Bone marrow (tissue), 2 donors: ENCODE results near the gene LRRC2.
"Not testable (repeated sequence)": the region's sequence is repeated elsewhere in the genome, so short reads cannot be mapped to it uniquely, and the experiment has no call there.

Experiments
- DNase-seq, 2 donors: peaks; one replicate each; lab custom pipeline; 2025; lab: John Stamatoyannopoulos, UW

LRRC2 gene

GRCh38 chr3:46584598-46585467 is 18.7 kb upstream of the LRRC2 start:
- DNase-seq = no peak

- DNase-seq = no peak
Observed at GRCh38 chr3:46580675-46581074, 14.6 kb upstream of the LRRC2 start.

- no peak for DNase-seq
Observed at GRCh38 chr3:46579756-46580286, 13.7 kb upstream of the LRRC2 start.

- DNase-seq = no peak
Observed at GRCh38 chr3:46578973-46579755, 13.1 kb upstream of the LRRC2 start.

DNA sequence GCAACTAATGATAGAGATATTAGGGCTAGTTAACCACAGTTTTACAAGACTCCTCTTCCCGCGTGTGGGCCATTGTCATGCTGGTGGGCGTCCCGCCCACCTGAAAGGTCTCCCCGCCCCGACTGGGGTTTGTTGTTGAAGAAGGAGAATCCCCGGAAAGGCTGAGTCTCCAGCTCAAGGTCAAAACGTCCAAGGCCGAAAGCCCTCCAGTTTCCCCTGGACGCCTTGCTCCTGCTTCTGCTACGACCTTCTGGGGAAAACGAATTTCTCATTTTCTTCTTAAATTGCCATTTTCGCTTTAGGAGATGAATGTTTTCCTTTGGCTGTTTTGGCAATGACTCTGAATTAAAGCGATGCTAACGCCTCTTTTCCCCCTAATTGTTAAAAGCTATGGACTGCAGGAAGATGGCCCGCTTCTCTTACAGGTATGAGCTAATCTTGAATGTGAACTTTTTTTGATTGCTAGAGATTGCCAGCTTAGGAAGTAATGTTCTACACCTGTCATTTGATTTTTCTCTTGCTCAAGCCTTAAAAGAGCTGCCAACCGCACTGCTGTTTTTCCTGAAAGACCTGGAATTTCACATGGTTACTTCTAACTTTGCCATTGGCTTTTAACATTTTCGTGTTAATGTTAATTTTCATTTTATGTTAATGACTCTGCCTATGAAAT is 11.6 kb upstream of the LRRC2 start:
- not testable (repeated sequence) for DNase-seq

DNA sequence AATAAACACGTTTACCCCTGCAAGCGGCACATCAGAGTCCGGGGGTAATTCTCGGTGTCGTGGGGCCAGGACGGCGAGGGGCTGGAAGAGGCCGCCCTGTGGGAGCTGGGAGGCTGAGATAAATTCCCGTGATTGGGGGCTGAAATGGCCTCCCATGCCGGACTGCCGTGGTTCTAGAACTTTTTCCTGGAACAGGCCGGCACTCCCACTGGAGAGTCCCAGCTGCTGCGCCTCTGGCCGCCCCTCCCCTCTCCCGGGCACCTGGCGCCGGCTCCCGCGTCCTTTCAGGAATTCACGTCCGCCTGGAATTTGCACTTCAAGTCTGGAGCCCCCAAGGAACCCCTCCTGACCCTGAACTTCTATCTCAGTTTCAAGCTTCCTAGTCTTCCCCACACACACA is 10.8 kb upstream of the LRRC2 start:
- DNase-seq = no peak

DNA sequence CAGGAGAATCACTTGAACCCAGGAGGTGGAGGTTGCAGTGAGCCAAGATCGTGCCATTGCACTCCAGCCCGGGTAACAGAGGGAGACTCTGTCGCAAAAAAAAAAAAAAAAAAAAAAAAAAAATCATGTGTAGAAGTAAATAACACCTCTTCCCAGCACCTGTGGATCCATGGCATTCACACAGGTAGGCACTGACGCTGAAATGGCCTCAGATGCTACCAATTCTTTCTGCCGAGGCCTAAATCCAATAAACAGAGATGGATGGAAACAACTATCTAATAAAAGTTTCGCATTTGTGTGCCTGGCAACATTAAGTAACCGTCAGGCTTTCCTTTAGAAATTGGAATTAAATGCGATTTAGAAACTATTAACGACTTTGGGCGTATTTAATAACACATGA is 10.3 kb upstream of the LRRC2 start:
- no peak for DNase-seq

DNA sequence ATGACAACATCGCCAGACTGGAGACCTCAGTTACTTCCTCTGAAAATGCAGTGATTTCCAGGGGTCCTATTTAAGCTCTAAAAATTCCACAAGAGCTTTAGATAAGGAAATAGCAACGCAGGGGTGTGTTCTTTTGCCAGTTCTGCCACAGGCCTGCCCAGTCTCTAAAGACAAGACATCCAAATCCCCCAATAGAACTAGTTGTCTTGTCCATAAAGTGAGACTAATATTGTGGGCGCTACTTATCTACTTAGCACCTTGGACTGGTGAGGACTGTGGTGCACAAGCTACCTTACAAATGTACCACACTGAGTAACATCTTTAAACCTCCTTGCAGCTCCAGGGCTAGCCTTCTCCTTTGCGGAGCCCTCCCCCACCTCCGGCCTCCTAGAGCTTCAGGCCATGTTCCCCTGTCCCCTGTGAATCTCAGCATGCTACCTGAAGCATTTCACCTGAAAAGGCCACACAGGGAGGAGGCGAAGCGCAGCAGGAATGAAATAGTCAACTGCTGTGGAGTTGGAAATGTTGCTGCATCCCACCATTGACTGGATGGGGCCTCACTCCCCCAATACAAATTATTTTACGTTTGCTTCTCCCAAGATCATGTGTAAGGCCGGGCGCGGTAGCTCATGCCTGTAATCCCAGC is 9.6 kb upstream of the LRRC2 start:
- DNase-seq = no peak

GRCh38 chr3:46574881-46575576 is 8.9 kb upstream of the LRRC2 start:
- no peak for DNase-seq

DNA sequence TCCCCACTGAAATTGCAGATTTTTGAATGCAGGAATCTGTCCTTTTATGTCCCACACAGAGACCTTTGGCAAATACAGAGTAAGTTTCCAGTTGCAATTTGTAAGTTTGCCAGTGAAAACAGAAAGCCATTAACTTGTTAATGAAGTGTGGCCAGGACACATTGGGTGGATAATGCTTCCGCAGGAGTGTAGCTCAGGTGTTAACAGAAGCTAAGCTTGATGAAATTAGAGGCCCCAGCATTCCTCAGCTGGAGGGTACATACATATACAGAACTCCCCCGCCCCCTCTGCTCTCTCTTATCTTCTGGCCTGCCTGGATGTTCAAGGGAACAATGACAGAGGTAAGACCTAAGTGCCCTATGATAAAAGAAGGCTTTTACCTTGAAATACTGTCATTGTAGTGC is 8.1 kb upstream of the LRRC2 start:
- DNase-seq = no peak

DNA sequence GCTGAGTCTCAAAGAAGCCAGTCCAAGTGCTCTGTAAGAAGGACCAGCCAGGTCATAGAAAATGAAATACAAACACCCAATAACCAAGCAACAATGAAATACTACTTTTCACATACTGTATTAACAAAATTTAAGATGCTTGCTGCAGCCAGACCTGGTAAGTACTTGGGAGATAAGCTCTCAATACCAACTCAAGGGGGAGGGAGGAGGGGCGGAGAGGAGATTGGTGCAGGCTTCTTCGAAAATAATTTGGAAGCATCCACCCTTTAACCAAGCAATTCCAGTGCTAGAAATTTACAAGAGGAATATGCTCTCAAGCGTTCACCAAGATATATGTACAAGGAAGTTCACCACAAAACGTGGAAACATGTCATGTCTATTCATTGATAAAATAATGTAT is 7.6 kb upstream of the LRRC2 start:
- DNase-seq = no peak

GRCh38 chr3:46571684-46572083 is 5.6 kb upstream of the LRRC2 start:
- no peak for DNase-seq

DNA sequence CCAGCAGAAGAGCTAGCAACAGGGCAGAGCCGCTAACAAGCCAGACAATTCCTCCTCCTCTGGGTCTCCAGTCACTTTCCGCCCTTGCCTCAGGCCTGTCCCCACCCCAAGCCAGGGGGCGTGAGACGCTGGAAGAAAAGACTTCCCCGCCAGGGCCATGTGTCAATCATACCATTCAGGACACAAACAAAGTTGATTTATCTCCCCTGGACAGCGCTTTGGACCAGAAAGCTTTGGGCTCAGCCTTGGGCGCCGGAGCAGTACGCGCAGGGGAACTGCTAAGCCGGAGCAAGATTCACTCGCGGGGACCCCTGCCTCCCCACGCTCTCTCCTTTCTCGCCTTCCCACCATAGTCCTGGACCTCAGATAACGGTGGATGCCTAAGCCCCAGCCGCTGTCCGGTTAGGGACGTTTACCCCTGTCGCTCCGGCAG is 479 bp downstream of the LRRC2 start:
- DNase-seq = no peak

DNA sequence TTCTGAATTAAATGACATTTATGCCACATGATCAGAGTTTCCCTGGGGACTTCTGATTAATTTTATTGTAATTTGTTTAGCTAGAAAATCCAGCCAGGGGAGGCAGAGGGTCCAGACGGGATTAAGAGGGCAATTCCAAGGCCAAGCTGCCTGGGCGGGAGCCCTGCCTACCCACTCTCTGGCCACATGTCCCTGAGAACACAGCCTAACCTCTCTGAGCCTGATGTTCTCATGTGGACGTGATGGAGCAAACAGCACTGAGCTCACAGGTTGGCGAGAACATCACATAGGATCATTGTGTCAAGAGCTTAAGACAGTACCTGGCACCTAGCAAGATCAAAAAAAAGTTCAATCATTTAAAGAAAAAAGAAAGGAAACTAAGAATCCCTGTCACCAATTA is 1.0 kb downstream of the LRRC2 start:
- no peak for DNase-seq

DNA sequence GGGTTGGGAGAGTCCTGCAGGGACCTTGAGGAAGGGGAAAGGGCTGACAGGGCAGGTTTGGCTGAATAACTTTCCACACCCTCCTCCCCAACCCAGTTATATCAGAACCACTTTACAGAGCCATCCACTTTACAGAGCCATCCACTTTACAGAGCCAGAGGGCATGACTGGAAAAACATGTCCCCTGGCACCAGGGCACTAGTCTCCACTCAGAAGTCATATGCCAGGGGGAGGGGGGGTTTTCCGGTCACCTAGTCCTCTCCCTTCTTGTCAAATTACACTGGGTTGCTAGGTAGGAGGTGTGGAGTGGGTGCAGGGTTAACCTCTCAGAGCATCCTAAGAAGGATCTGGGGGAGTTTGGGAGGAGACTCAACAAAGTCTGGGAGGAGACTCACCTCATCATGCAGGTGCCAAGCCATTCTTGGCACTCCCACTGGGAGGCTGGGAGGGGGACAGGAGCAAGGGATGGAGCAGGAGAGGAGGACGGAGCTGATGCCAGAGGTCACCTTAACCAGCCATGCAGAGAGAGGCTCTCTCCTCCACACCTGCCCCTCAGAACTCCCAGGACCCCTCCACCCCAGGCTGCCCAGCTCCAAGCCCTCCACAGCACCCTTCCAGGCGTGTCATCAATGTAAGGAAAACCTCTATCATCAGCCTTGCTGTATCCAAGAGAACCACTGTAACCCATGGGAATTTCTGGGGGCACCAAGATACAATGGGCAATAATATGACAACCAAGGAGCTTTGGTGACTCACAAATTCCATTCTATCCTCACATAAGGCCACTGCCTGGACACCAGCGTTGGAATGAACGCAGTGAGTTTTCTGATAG is 1.7 kb downstream of the LRRC2 start:
- DNase-seq = no peak

GRCh38 chr3:46561951-46562350 is 4.2 kb downstream of the LRRC2 start:
- no peak for DNase-seq

- no peak for DNase-seq
Observed at GRCh38 chr3:46561511-46561910, 4.6 kb downstream of the LRRC2 start.

DNA sequence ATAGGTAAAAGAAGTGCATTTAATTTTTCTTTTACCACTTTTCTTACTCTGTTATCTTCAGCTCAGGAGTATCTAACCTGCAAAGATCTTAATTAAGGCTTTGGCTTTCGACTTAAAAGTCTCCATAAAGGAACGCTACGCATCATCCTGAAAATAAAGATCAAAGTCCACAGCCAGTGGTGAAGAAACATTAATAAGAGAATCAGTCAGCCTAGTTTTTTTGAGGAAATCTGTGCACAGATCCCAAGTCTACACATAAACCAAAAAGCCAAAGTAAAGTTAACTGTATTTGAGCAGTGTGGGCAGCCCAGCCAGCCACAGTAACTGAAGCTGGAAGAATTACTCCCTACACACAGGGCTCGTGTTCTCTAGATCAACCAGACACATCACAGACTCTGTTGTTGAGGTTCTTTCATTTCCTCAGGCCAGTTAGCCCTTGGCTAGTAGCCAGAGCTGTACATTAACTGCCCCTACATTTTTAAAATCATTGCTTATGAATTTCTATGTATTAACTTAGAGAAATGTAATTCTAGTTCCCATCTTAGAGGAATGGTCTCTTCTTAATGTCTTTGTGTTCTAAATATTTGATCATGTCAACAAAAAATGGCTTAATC is 6.9 kb downstream of the LRRC2 start:
- DNase-seq = no peak

DNA sequence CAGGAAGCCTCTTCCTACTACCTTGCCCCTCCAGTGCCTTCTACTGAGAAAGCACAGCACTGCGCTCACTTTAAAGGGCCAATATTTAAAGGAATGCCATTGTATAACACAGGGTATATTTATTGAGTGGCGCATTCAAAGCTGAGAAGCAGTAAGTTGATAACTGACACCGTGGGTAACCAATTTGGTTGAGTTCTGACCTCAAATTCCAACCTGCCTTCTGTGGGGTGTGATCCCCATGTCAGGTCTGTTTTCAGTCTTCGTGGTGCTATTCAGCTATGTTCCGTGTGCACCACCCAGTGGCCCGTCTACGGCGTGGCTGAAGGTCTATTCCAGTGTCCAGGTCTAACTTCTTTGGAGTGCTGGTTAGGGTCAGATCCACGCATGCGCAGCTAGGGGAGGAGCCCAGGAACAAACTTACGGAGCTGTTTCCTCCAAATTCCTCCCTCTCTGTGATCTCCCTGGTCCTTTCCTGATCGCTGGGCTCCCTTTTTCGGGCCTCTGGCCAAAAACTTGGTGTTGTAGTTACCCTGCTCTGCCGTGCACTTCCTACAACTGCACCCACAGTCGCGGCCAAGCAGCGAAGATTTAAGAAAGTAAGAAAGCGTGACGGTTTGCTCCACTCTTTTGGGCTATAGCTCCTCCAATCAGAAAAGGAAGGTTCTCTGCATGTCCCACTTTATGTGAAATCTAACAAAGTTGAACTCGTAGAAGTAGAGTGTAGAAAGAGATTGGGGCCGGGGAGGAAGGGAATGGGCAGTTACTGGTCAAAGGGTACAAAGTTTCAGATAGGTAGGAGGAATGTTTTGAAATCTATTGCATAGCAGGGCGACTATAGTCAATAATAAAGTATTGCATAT is 7.7 kb downstream of the LRRC2 start:
- DNase-seq = peak; percentile 46 to 75
